ENCODE results near the gene CLDND2. TPM values are rescaled to one million over a fixed set of nuclear protein-coding genes. Genes with fewer than 3 reads are reported as not detected.

CLDND2 gene
- polyA plus RNA-seq, 3 donors: 0.48 to 3.3 (median 0.49) TPM

GRCh38 chr19:51321799-51322198 lies 47.0 kb downstream of the CLDND2 start:
- WGBS, 3 donors: 60 to 81% (median 77%) methylated on average over 14 of the region's 14 CpGs

GRCh38 chr19:51320280-51320657 lies 48.5 kb downstream of the CLDND2 start:
- WGBS, 3 donors: 8 to 41% (median 28%) methylated on average over 12 to 14 of the region's 14 CpGs
- H3K27ac ChIP-seq (ENCODE audit: low read depth, low read length): no peak overlapping the region

More at GRCh38 chr19:51321799-51322198, 47.0 kb downstream of the CLDND2 start:
- no peak overlapping the region for H3K27ac ChIP-seq (ENCODE audit: low read depth, low read length)

- no peak overlapping the region for H3K27ac ChIP-seq (ENCODE audit: low read depth, low read length)
- 61 to 69% (median 66%) methylated on average over 14 of the region's 14 CpGs for WGBS, 3 donors
These were observed 49.0 kb downstream of the CLDND2 start for GRCh38 chr19:51319649-51320279.

- no peak overlapping the region for H3K27ac ChIP-seq (ENCODE audit: low read depth, low read length)
- 66 to 79% (median 78%) methylated on average over 23 of the region's 23 CpGs for WGBS, 3 donors
These were observed 49.8 kb downstream of the CLDND2 start for GRCh38 chr19:51318687-51319648.

GRCh38 chr19:51317968-51318367 lies 50.8 kb downstream of the CLDND2 start:
- no peak overlapping the region for H3K27ac ChIP-seq (ENCODE audit: low read depth, low read length)
- 62 to 83% (median 74%) methylated on average over 1 of the region's 1 CpG for WGBS, 3 donors

- WGBS, 3 donors: 76 to 84% (median 83%) methylated on average over 3 of the region's 3 CpGs
- no peak overlapping the region for H3K27ac ChIP-seq (ENCODE audit: low read depth, low read length)
These were observed 51.4 kb downstream of the CLDND2 start for GRCh38 chr19:51317376-51317775.

Other genes with a start within 250 kb of the CLDND2 start
- gene SIGLEC9, start 244.1 kb downstream of the CLDND2 start, polyA plus RNA-seq: 1 to 10 TPM in 2 of 3 donors, under 1 TPM in 1; 0.78 to 7.1 (median 4.3) TPM
- gene SIGLEC7, start 226.7 kb downstream of the CLDND2 start, polyA plus RNA-seq: 1 to 10 TPM in 2 of 3 donors, under 1 TPM in 1; 0.59 to 5.1 (median 2.3) TPM
- gene CD33, start 143.9 kb downstream of the CLDND2 start, polyA plus RNA-seq: 10 to 100 TPM in 1 of 3 donors, 1 to 10 TPM in 2; 1.5 to 10.6 (median 6.7) TPM
- gene SIGLECL1, start 117.9 kb downstream of the CLDND2 start, polyA plus RNA-seq: not detected
- 1 to 10 TPM in 1 of 3 donors, under 1 TPM in 2; 0.11 to 1.1 (median 0.28) TPM for gene IGLON5, start 57.4 kb downstream of the CLDND2 start, polyA plus RNA-seq
- 1 to 10 TPM in 2 of 3 donors, under 1 TPM in 1; 0.48 to 1.7 (median 1.3) TPM for gene VSIG10L, start 26.9 kb downstream of the CLDND2 start, polyA plus RNA-seq
- gene ETFB, start 2.6 kb downstream of the CLDND2 start, polyA plus RNA-seq: 100 to 1,000 TPM in 2 of 3 donors, 10 to 100 TPM in 1; 99.6 to 407 (median 224) TPM
- 10 to 100 TPM in 1 of 3 donors, 1 to 10 TPM in 2; 1.5 to 10.3 (median 9.1) TPM for gene NKG7, start 3.7 kb upstream of the CLDND2 start, polyA plus RNA-seq
- not detected for gene LIM2, start 19.0 kb upstream of the CLDND2 start, polyA plus RNA-seq
- under 1 TPM in 1 of 3 donors, not detected in 2; 0.56 TPM for gene C19orf84, start 21.6 kb upstream of the CLDND2 start, polyA plus RNA-seq
- gene SIGLEC10, start 48.6 kb upstream of the CLDND2 start, polyA plus RNA-seq: 1 to 10 TPM; 2.1 to 3.5 (median 2.4) TPM
- under 1 TPM in 2 of 3 donors, not detected in 1; 0.04 to 0.08 TPM for gene SIGLEC8, start 89.5 kb upstream of the CLDND2 start, polyA plus RNA-seq
- gene CEACAM18, start 109.5 kb upstream of the CLDND2 start, polyA plus RNA-seq: not detected
- under 1 TPM in 2 of 3 donors, not detected in 1; 0.08 to 0.56 TPM for gene SIGLEC12, start 132.8 kb upstream of the CLDND2 start, polyA plus RNA-seq
- gene SIGLEC6, start 162.7 kb upstream of the CLDND2 start, polyA plus RNA-seq: under 1 TPM in 2 of 3 donors, not detected in 1; 0.05 to 0.34 TPM
- gene ZNF175, start 202.3 kb upstream of the CLDND2 start, polyA plus RNA-seq: 1 to 10 TPM; 1.3 to 3.3 (median 1.5) TPM